Measurements from ENCODE around the gene TNFSF9. TPM values are rescaled to one million over a fixed set of nuclear protein-coding genes. Genes with fewer than 3 reads are reported as not detected.

TNFSF9 gene
- total RNA-seq, 3 donors from 2014 or later (not counting 1 experiment from before 2014, with no cell fraction given): 3.3 to 6.0 (median 5.6) TPM

DNA sequence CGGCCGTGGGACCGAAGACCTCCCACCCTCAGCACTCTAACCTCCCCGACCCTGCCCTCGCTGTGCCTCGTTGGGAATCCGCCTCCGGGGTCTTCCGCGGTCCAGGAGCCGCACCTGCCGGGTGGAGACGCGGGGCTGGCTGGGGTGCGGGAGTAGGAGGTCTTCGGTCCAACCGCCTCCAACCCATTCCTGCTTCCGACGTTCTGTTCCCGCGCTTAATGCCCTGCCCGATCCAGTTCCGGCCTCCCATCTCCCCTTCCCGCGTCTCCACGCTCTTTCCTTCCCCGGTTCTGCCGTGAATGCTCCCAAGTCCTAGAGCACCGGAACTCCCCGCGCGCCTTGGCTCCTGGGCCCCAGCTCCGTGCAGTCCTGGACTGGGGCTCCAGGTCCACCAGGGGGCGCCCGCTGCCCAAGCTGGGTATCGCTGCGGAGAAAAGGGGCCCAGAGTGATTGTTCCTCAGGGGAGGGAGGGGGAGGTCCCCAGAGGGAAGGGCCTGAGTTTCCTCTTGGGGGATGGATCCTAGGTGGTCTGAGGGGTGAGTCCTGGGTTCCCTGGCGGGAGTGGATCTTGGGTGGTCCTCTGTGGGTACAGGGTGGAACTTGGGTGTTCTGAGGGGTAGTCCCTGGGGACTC, 14.1 kb upstream of the TNFSF9 start:
- peaks cover 36% of the 10 kb centered on the region for H3K4me1 ChIP-seq (ENCODE audit: control insufficient read depth, insufficient read depth, low read length)
- Mint-ChIP-seq H3K27me3 (ENCODE audit: low read depth in 2 of 2) (no peaks in the 10 kb centered on the region), H3K9me3 (no peaks in the 10 kb centered on the region), H3K4me1 (peaks cover 29 to 36% of the 10 kb centered on the region in 2 donors), H3K36me3 (no peaks in the 10 kb centered on the region), H3K27ac (peak overlapping the region; percentile 67 to 97), H3K4me3 (peak overlapping the region; percentile 95)
- H3K9me3 ChIP-seq (ENCODE audit: control insufficient read depth, insufficient read depth, low read length): no peaks in the 10 kb centered on the region
- H3K36me3 ChIP-seq (ENCODE audit: control insufficient read depth, insufficient read depth, low read length): no peaks in the 10 kb centered on the region
- H3K27ac ChIP-seq (ENCODE audit: low read length): no peak overlapping the region
- WGBS (ENCODE audit: insufficient coverage): under 1% methylated on average over 38 of the region's 38 CpGs
- no peaks in the 10 kb centered on the region for H3K27me3 ChIP-seq (ENCODE audit: control insufficient read depth, insufficient read depth, low read length)
- intact Hi-C loops (cut with micrococcal nuclease): loop anchor here (1.0 to 5.0 kb wide), 3 partner anchors 116 to 347 kb away; partner anchors contain the start of genes GPR108 and TRIP10
- peak overlapping the region; percentile 89 for H3K4me3 ChIP-seq (ENCODE audit: low read length)
- DNase-seq (peak; percentile 93 to 94), ATAC-seq (peak; percentile 84 to 89 (median 86))
- TF ChIP-seq, protein P1, sequence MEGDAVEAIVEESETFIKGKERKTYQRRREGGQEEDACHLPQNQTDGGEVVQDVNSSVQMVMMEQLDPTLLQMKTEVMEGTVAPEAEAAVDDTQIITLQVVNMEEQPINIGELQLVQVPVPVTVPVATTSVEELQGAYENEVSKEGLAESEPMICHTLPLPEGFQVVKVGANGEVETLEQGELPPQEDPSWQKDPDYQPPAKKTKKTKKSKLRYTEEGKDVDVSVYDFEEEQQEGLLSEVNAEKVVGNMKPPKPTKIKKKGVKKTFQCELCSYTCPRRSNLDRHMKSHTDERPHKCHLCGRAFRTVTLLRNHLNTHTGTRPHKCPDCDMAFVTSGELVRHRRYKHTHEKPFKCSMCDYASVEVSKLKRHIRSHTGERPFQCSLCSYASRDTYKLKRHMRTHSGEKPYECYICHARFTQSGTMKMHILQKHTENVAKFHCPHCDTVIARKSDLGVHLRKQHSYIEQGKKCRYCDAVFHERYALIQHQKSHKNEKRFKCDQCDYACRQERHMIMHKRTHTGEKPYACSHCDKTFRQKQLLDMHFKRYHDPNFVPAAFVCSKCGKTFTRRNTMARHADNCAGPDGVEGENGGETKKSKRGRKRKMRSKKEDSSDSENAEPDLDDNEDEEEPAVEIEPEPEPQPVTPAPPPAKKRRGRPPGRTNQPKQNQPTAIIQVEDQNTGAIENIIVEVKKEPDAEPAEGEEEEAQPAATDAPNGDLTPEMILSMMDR (IDR thresholded peaks at IDR 0.05): peak; percentile 92

DNA sequence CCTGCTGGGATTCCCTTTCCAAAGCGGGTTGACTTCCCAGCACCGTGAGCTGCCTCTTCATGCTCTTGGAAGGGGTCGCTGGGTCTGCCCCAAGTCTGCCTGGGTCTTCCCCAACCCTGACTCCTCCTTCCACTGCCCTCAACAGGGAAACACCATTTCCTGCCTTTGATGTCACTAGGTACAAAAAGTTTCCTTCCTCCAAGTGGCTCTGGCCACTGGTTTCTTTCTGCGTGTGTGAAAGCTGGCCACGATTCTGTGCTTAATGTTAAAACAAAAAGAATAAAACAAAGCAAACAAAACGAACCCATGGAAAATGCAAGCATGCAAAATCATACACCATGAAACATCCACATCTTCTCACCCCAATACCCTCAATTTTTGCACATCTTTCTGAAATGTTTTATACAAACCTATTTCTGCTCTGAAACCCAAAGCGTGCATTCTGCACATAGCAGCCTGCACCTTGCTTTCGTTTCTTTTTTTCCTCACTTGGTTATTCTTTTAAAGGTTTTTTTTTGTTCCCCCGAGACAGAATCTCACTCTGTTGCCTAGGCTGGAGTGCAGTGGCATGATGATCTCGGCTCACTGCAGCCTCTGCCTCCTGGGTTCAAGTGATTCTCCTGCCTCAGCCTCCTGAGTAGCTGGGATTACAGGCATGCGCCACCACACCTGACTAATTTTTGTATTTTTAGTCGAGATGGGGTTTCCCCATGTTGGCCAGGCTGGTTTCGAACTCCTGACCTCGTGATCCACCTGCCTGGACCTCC, 12.5 kb upstream of the TNFSF9 start:
- Histone ChIP-seq H3K4me1 (ENCODE audit: control insufficient read depth, insufficient read depth, low read length) (peaks cover 46% of the 10 kb centered on the region), H3K27ac (ENCODE audit: low read length) (peak overlapping the region; percentile 10), H3K27me3 (ENCODE audit: control insufficient read depth, insufficient read depth, low read length) (no peaks in the 10 kb centered on the region), H3K9me3 (ENCODE audit: control insufficient read depth, insufficient read depth, low read length) (no peaks in the 10 kb centered on the region), H3K4me3 (ENCODE audit: low read length) (no peak overlapping the region), H3K36me3 (ENCODE audit: control insufficient read depth, insufficient read depth, low read length) (no peaks in the 10 kb centered on the region)
- H3K9me3 Mint-ChIP-seq: no peaks in the 10 kb centered on the region
- H3K27me3 Mint-ChIP-seq (ENCODE audit: low read depth in 2 of 2): no peaks in the 10 kb centered on the region
- DNase-seq (peak in 1 of 2 donors; percentile 59), ATAC-seq (peak in 1 of 3 donors; percentile 22)
- H3K4me1 Mint-ChIP-seq: peaks cover 34 to 45% of the 10 kb centered on the region in 2 donors
- 21% methylated on average over 14 of the region's 14 CpGs for whole genome bisulfite sequencing (ENCODE audit: insufficient coverage)
- intact Hi-C loops (cut with micrococcal nuclease): loop anchor here (5.0 kb wide), 1 partner anchor 219 kb away; the partner anchor contains the start of genes GPR108 and TRIP10
- peak overlapping the region; percentile 54 for H3K4me3 Mint-ChIP-seq
- no peaks in the 10 kb centered on the region for H3K36me3 Mint-ChIP-seq
- peak overlapping the region; percentile 67 to 97 for H3K27ac Mint-ChIP-seq
- TF ChIP-seq, protein P1 (IDR thresholded peaks at IDR 0.05): no peak

DNA sequence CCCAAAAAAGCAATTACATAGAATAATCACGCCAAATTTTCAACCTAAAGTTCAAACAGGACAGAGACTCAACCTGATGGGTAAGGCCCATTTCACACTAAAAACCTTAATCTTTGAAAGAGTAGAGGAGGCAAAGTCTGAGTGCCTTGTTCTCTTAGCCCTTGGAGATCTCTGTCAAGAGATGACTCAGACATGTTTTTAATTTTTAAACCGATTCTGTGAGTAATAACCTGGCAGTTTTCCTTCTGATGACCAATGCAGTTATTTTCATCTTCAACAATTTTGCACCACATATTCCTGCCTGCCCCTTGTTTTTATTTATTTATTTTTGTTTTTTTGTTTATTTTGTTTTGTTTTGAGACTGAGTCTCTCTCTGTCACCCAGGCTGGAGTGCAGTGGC, 11.5 kb upstream of the TNFSF9 start:
- Histone ChIP-seq H3K4me1 (ENCODE audit: control insufficient read depth, insufficient read depth, low read length) (peaks cover 46% of the 10 kb centered on the region), H3K36me3 (ENCODE audit: control insufficient read depth, insufficient read depth, low read length) (no peaks in the 10 kb centered on the region), H3K27ac (ENCODE audit: low read length) (no peak overlapping the region), H3K9me3 (ENCODE audit: control insufficient read depth, insufficient read depth, low read length) (no peaks in the 10 kb centered on the region), H3K27me3 (ENCODE audit: control insufficient read depth, insufficient read depth, low read length) (no peaks in the 10 kb centered on the region), H3K4me3 (ENCODE audit: low read length) (no peak overlapping the region)
- Mint-ChIP-seq H3K27me3 (ENCODE audit: low read depth in 2 of 2) (no peaks in the 10 kb centered on the region), H3K4me3 (no peak overlapping the region), H3K27ac (no peak overlapping the region), H3K4me1 (peaks cover 34 to 45% of the 10 kb centered on the region in 2 donors), H3K9me3 (no peaks in the 10 kb centered on the region), H3K36me3 (no peaks in the 10 kb centered on the region)
- TF ChIP-seq, protein P1 (IDR thresholded peaks at IDR 0.05): no peak
- ATAC-seq: no peak
- 70% methylated on average over 2 of the region's 2 CpGs for WGBS (ENCODE audit: insufficient coverage)
- intact Hi-C loops (cut with micrococcal nuclease): loop anchor here (5.0 kb wide), 1 partner anchor 218 kb away; the partner anchor contains the start of genes GPR108 and TRIP10
- DNase-seq: no peak
